H1 (cell line): ENCODE results near the gene DCLK1. TPM values are rescaled to one million over a fixed set of nuclear protein-coding genes. Genes with fewer than 3 reads are reported as not detected.

Experiments
- CTBP2 ChIP-seq: IDR thresholded peaks from 2 replicates; pipeline ENCODE4 v1.7.0; 2011; ENCODE audit warnings: borderline replicate concordance, mild to moderate bottlenecking, moderate library complexity, mixed read lengths, low read length; ENCODE audit not compliant: insufficient read depth, insufficient read length
- HDAC2 ChIP-seq, 2 experiments: fragments of 300-600 bp in 1 of 2; sonication (generic) in 1 of 2; IDR thresholded peaks; 2 replicates each; pipeline ENCODE4 v1.6.1; 2011 to 2012; ENCODE audit warnings: low read depth in 2 of 2, low read length in 2 of 2, mild to moderate bottlenecking in 2 of 2, moderate library complexity in 2 of 2, borderline replicate concordance in 1 of 2, inconsistent platforms in 1 of 2
- RFX5 ChIP-seq: IDR thresholded peaks from 2 replicates; pipeline ENCODE4 v1.6.1; 2011; ENCODE audit warnings: low read depth, low read length, improper control_type of control experiment, borderline replicate concordance
- RXRA ChIP-seq: IDR thresholded peaks from 2 replicates; pipeline ENCODE4 v1.6.1; 2011; ENCODE audit warnings: low read depth, mild to moderate bottlenecking, low read length, moderate library complexity; ENCODE audit not compliant: insufficient read depth
- TAF7 ChIP-seq: optimal IDR thresholded peaks from 2 replicates; pipeline ENCODE3; 2011; ENCODE audit warnings: low read depth, mild to moderate bottlenecking, inconsistent platforms, low read length, moderate library complexity, borderline replicate concordance
- ZNF274 ChIP-seq: IDR thresholded peaks from 2 replicates; pipeline ENCODE4 v1.7.0; 2012; ENCODE audit warnings: low read length, borderline replicate concordance; ENCODE audit errors: extremely low read depth
- polyA plus RNA-seq, 7 experiments: library from polyadenylated mRNA; depleted of rRNA in 3 of 7; stranded (reverse) in 5 of 7; unstranded in 2 of 7; fragments of >200 nt in 5 of 7; fragments of 200-250 nt in 2 of 7; gene quantifications; 1 replicate in 5 of 7; 2 replicates in 1 of 7; 4 replicates in 1 of 7; pipeline versions ENCODE4 v1.2.1 to v1.2.3, GENCODE V29; 2011 to 2013; ENCODE audit warnings: missing spikeins in 2 of 7, mixed read lengths in 2 of 7
- total RNA-seq: library from RNA; stranded (reverse); fragmentation: NEBNext Ultra II Directional; extraction: Animal tissue kit (Norgen Biotek cat#: 25700); gene quantifications from 2 replicates; pipeline ENCODE4 v1.2.1, GENCODE V29; 2021
- TF ChIP-seq, protein P1 (sequence below): fragments of 300-600 bp; sonication (generic); IDR thresholded peaks from 2 replicates; pipeline ENCODE4 v1.7.1; 2012; ENCODE audit warnings: low read length, moderate library complexity, mild to moderate bottlenecking, inconsistent platforms; ENCODE audit not compliant: insufficient replicate concordance
- TF ChIP-seq, protein P2 (sequence below), 3 experiments: IDR thresholded peaks; 1 replicate in 2 of 3; 2 replicates in 1 of 3; pipeline versions ENCODE4 v1.5.1 to v1.6.1; 2011; ENCODE audit warnings: low read length in 3 of 3, mild to moderate bottlenecking in 3 of 3, inconsistent platforms in 2 of 3, low read depth in 1 of 3, moderate library complexity in 1 of 3; ENCODE audit not compliant: insufficient read depth in 1 of 3; ENCODE audit errors: control extremely low read depth in 1 of 3

Gene DCLK1
- total and polyA plus RNA-seq, 2 of the 8 experiments (the other 6 are each of a cell fraction or from before 2014, with no cell fraction given) = 22.8 to 41.0 TPM

DNA sequence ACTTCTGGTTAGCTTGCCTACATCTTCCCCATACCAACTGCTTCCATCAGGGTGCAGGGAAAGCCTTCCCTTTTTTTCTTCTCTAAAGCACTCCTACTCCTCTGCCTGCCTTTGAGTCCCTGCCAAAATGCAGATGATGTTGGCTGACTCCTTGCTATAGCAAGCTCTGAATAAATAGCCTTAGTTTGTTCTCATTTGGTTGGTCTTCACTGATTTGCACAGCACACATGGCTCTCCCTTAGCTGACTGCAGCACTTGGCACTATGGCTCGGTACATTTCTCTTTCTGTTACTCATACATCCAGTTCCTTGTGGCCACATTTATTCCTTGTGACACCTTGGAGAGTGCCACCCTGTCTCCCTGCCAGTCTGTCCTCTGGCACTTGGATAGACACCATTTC, 249.8 kb downstream of the DCLK1 start (continued):
- TF ChIP-seq, protein P1, sequence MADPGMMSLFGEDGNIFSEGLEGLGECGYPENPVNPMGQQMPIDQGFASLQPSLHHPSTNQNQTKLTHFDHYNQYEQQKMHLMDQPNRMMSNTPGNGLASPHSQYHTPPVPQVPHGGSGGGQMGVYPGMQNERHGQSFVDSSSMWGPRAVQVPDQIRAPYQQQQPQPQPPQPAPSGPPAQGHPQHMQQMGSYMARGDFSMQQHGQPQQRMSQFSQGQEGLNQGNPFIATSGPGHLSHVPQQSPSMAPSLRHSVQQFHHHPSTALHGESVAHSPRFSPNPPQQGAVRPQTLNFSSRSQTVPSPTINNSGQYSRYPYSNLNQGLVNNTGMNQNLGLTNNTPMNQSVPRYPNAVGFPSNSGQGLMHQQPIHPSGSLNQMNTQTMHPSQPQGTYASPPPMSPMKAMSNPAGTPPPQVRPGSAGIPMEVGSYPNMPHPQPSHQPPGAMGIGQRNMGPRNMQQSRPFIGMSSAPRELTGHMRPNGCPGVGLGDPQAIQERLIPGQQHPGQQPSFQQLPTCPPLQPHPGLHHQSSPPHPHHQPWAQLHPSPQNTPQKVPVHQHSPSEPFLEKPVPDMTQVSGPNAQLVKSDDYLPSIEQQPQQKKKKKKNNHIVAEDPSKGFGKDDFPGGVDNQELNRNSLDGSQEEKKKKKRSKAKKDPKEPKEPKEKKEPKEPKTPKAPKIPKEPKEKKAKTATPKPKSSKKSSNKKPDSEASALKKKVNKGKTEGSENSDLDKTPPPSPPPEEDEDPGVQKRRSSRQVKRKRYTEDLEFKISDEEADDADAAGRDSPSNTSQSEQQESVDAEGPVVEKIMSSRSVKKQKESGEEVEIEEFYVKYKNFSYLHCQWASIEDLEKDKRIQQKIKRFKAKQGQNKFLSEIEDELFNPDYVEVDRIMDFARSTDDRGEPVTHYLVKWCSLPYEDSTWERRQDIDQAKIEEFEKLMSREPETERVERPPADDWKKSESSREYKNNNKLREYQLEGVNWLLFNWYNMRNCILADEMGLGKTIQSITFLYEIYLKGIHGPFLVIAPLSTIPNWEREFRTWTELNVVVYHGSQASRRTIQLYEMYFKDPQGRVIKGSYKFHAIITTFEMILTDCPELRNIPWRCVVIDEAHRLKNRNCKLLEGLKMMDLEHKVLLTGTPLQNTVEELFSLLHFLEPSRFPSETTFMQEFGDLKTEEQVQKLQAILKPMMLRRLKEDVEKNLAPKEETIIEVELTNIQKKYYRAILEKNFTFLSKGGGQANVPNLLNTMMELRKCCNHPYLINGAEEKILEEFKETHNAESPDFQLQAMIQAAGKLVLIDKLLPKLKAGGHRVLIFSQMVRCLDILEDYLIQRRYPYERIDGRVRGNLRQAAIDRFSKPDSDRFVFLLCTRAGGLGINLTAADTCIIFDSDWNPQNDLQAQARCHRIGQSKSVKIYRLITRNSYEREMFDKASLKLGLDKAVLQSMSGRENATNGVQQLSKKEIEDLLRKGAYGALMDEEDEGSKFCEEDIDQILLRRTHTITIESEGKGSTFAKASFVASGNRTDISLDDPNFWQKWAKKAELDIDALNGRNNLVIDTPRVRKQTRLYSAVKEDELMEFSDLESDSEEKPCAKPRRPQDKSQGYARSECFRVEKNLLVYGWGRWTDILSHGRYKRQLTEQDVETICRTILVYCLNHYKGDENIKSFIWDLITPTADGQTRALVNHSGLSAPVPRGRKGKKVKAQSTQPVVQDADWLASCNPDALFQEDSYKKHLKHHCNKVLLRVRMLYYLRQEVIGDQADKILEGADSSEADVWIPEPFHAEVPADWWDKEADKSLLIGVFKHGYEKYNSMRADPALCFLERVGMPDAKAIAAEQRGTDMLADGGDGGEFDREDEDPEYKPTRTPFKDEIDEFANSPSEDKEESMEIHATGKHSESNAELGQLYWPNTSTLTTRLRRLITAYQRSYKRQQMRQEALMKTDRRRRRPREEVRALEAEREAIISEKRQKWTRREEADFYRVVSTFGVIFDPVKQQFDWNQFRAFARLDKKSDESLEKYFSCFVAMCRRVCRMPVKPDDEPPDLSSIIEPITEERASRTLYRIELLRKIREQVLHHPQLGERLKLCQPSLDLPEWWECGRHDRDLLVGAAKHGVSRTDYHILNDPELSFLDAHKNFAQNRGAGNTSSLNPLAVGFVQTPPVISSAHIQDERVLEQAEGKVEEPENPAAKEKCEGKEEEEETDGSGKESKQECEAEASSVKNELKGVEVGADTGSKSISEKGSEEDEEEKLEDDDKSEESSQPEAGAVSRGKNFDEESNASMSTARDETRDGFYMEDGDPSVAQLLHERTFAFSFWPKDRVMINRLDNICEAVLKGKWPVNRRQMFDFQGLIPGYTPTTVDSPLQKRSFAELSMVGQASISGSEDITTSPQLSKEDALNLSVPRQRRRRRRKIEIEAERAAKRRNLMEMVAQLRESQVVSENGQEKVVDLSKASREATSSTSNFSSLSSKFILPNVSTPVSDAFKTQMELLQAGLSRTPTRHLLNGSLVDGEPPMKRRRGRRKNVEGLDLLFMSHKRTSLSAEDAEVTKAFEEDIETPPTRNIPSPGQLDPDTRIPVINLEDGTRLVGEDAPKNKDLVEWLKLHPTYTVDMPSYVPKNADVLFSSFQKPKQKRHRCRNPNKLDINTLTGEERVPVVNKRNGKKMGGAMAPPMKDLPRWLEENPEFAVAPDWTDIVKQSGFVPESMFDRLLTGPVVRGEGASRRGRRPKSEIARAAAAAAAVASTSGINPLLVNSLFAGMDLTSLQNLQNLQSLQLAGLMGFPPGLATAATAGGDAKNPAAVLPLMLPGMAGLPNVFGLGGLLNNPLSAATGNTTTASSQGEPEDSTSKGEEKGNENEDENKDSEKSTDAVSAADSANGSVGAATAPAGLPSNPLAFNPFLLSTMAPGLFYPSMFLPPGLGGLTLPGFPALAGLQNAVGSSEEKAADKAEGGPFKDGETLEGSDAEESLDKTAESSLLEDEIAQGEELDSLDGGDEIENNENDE = no peak
- TF ChIP-seq TAF7 (no peak), ZNF274 (no peak), CTBP2 (no peak), RFX5 (no peak), HDAC2 (IDR thresholded peaks at IDR 0.05; ENCODE audit: borderline replicate concordance in 1 of 2, low read depth in 2 of 2, low read length in 2 of 2) (no peak), RXRA (no peak)
- TF ChIP-seq, protein P2, sequence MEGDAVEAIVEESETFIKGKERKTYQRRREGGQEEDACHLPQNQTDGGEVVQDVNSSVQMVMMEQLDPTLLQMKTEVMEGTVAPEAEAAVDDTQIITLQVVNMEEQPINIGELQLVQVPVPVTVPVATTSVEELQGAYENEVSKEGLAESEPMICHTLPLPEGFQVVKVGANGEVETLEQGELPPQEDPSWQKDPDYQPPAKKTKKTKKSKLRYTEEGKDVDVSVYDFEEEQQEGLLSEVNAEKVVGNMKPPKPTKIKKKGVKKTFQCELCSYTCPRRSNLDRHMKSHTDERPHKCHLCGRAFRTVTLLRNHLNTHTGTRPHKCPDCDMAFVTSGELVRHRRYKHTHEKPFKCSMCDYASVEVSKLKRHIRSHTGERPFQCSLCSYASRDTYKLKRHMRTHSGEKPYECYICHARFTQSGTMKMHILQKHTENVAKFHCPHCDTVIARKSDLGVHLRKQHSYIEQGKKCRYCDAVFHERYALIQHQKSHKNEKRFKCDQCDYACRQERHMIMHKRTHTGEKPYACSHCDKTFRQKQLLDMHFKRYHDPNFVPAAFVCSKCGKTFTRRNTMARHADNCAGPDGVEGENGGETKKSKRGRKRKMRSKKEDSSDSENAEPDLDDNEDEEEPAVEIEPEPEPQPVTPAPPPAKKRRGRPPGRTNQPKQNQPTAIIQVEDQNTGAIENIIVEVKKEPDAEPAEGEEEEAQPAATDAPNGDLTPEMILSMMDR (IDR thresholded peaks at IDR 0.05; ENCODE audit: control extremely low read depth in 1 of 3, insufficient read depth in 1 of 3, low read depth in 1 of 3, low read length in 3 of 3) = no peak
